HAP-1 (cell line): Measurements from ENCODE around the gene PFDN1.

ENCODE experiments used
- DNase-seq, 2 experiments: peaks; one replicate each; pipeline ENCODE4 v3.0.0-alpha.2; 2016 to 2020; ENCODE audit warnings: low spot score in 2 of 2
- H3K27me3 ChIP-seq: fragments of 250-450 bp; sonication (Bioruptor Pico); 2 replicates; pipeline ENCODE4 v1.5.1; 2020; ENCODE audit warnings: low read depth, mild to moderate bottlenecking, moderate library complexity
- H3K36me3 ChIP-seq: fragments of 250-450 bp; sonication (Bioruptor Pico); replicated peaks from 2 replicates; pipeline ENCODE4 v1.5.1; 2020; ENCODE audit warnings: mild to moderate bottlenecking
- H3K4me1 ChIP-seq: fragments of 250-450 bp; sonication (Bioruptor Pico); 2 replicates; pipeline ENCODE4 v1.5.1; 2020; ENCODE audit warnings: mild to moderate bottlenecking
- H3K4me3 ChIP-seq: fragments of 250-450 bp; sonication (Bioruptor Pico); 2 replicates; pipeline ENCODE4 v1.5.1; 2020; ENCODE audit warnings: mild to moderate bottlenecking, moderate library complexity
- H3K9me3 ChIP-seq: fragments of 250-450 bp; sonication (Bioruptor Pico); 2 replicates; pipeline ENCODE4 v1.5.1; 2020; ENCODE audit warnings: mild to moderate bottlenecking, moderate library complexity
- in situ Hi-C: fragments of 300-500 bp; cut with MboI; formaldehyde crosslinking; loops from 3 replicates; pipeline ENCODE4 v1.14.3; 2020; ENCODE audit warnings: low sequenced_read_pairs, inconsistent platforms, mixed read lengths

Gene PFDN1

GRCh38 chr5:140227046-140227445 lies 75.9 kb downstream of the PFDN1 start:
- H3K36me3 ChIP-seq, result no peaks in the 10 kb centered on the region
- H3K4me1 ChIP-seq, result no peaks in the 10 kb centered on the region
- H3K4me3 ChIP-seq, result no peak overlapping the region
- no peaks in the 10 kb centered on the region for H3K9me3 ChIP-seq
- DNase-seq, result no peak
- no peaks in the 10 kb centered on the region for H3K27me3 ChIP-seq
- in situ Hi-C loops, result no loop called here

GRCh38 chr5:140225396-140225795 lies 77.5 kb downstream of the PFDN1 start:
- in situ Hi-C loops, result no loop called here
- no peak overlapping the region for H3K4me3 ChIP-seq
- no peaks in the 10 kb centered on the region for H3K36me3 ChIP-seq
- no peaks in the 10 kb centered on the region for H3K27me3 ChIP-seq
- peaks cover 10% of the 10 kb centered on the region for H3K4me1 ChIP-seq
- no peak for DNase-seq
- no peaks in the 10 kb centered on the region for H3K9me3 ChIP-seq

- Histone ChIP-seq H3K27me3 (no peaks in the 10 kb centered on the region), H3K36me3 (no peaks in the 10 kb centered on the region), H3K4me1 (peaks cover 16% of the 10 kb centered on the region), H3K9me3 (no peaks in the 10 kb centered on the region), H3K4me3 (no peak overlapping the region)
- in situ Hi-C loops, result no loop called here
- DNase-seq, result no peak
Measured at GRCh38 chr5:140224658-140225057, 78.2 kb downstream of the PFDN1 start.

GRCh38 chr5:140223567-140223966 lies 79.3 kb downstream of the PFDN1 start:
- Histone ChIP-seq H3K9me3 (no peaks in the 10 kb centered on the region), H3K4me3 (no peak overlapping the region), H3K27me3 (no peaks in the 10 kb centered on the region), H3K36me3 (no peaks in the 10 kb centered on the region), H3K4me1 (peaks cover 16% of the 10 kb centered on the region)
- no peak for DNase-seq
- in situ Hi-C loops, result no loop called here

GRCh38 chr5:140222416-140222815 lies 80.5 kb downstream of the PFDN1 start:
- DNase-seq, result no peak
- Histone ChIP-seq H3K27me3 (no peaks in the 10 kb centered on the region), H3K4me1 (peaks cover 16% of the 10 kb centered on the region), H3K9me3 (no peaks in the 10 kb centered on the region), H3K36me3 (no peaks in the 10 kb centered on the region), H3K4me3 (no peak overlapping the region)
- in situ Hi-C loops, result no loop called here

GRCh38 chr5:140221697-140222223 lies 81.1 kb downstream of the PFDN1 start:
- Histone ChIP-seq H3K27me3 (no peaks in the 10 kb centered on the region), H3K4me1 (peaks cover 16% of the 10 kb centered on the region), H3K4me3 (no peak overlapping the region), H3K36me3 (no peaks in the 10 kb centered on the region), H3K9me3 (no peaks in the 10 kb centered on the region)
- DNase-seq, result no peak
- in situ Hi-C loops, result no loop called here

- Histone ChIP-seq H3K36me3 (no peaks in the 10 kb centered on the region), H3K9me3 (no peaks in the 10 kb centered on the region), H3K4me3 (no peak overlapping the region), H3K4me1 (peaks cover 16% of the 10 kb centered on the region), H3K27me3 (no peaks in the 10 kb centered on the region)
- in situ Hi-C loops, result no loop called here
- no peak for DNase-seq
Measured at GRCh38 chr5:140220698-140221064, 82.2 kb downstream of the PFDN1 start.

GRCh38 chr5:140220032-140220697 lies 82.7 kb downstream of the PFDN1 start:
- in situ Hi-C loops, result no loop called here
- H3K36me3 ChIP-seq, result no peaks in the 10 kb centered on the region
- peak; percentile 53 to 72 for DNase-seq

GRCh38 chr5:140219068-140219991 lies 83.6 kb downstream of the PFDN1 start:
- no peak overlapping the region for H3K4me3 ChIP-seq
- peaks cover 16% of the 10 kb centered on the region for H3K4me1 ChIP-seq
- H3K9me3 ChIP-seq, result no peaks in the 10 kb centered on the region
- in situ Hi-C loops, result no loop called here
- no peaks in the 10 kb centered on the region for H3K27me3 ChIP-seq
- no peak for DNase-seq
- no peaks in the 10 kb centered on the region for H3K36me3 ChIP-seq

More at GRCh38 chr5:140220032-140220697, 82.7 kb downstream of the PFDN1 start:
- Histone ChIP-seq H3K27me3 (no peaks in the 10 kb centered on the region), H3K4me1 (peaks cover 16% of the 10 kb centered on the region), H3K9me3 (no peaks in the 10 kb centered on the region), H3K4me3 (no peak overlapping the region)

GRCh38 chr5:140217299-140218026 lies 85.4 kb downstream of the PFDN1 start:
- Histone ChIP-seq H3K9me3 (no peaks in the 10 kb centered on the region), H3K4me3 (no peak overlapping the region), H3K4me1 (peaks cover 16% of the 10 kb centered on the region), H3K36me3 (no peaks in the 10 kb centered on the region), H3K27me3 (no peaks in the 10 kb centered on the region)
- no peak for DNase-seq
- in situ Hi-C loops, result no loop called here

- no peak for DNase-seq
- peaks cover 3% of the 10 kb centered on the region; the same call in 1 of the 2 replicates for H3K36me3 ChIP-seq
- in situ Hi-C loops, result no loop called here
- no peaks in the 10 kb centered on the region for H3K27me3 ChIP-seq
- peaks cover 16% of the 10 kb centered on the region for H3K4me1 ChIP-seq
- no peaks in the 10 kb centered on the region for H3K9me3 ChIP-seq
- no peak overlapping the region for H3K4me3 ChIP-seq
Measured at GRCh38 chr5:140216478-140217074, 86.3 kb downstream of the PFDN1 start.

- peaks cover 5% of the 10 kb centered on the region for H3K4me1 ChIP-seq
- in situ Hi-C loops, result no loop called here
- no peak overlapping the region for H3K4me3 ChIP-seq
- H3K36me3 ChIP-seq, result peaks cover 3% of the 10 kb centered on the region; the same call in 1 of the 2 replicates
- no peak for DNase-seq
- H3K9me3 ChIP-seq, result no peaks in the 10 kb centered on the region
- H3K27me3 ChIP-seq, result no peaks in the 10 kb centered on the region
Measured at GRCh38 chr5:140215276-140215675, 87.6 kb downstream of the PFDN1 start.

GRCh38 chr5:140214831-140215230 lies 88.1 kb downstream of the PFDN1 start:
- Histone ChIP-seq H3K4me3 (no peak overlapping the region), H3K4me1 (peaks cover under 1% of the 10 kb centered on the region), H3K36me3 (peaks cover 3% of the 10 kb centered on the region; the same call in 1 of the 2 replicates), H3K27me3 (no peaks in the 10 kb centered on the region), H3K9me3 (no peaks in the 10 kb centered on the region)
- DNase-seq, result no peak
- in situ Hi-C loops, result no loop called here
